HepG2 (cell line): Measurements from ENCODE around the gene PRRT2.

Experiments used
- CTCF ChIP-seq: sonication (generic); formaldehyde crosslinking; IDR thresholded peaks from 2 replicates; pipeline ENCODE4 v1.5.0; 2020; ENCODE audit warnings: mild to moderate bottlenecking, missing genetic modification reagents, moderate library complexity
- FOXK2 ChIP-seq: fragments of 450-650 bp; IDR thresholded peaks from 2 replicates; pipeline ENCODE4 v1.6.1; 2016
- JUND ChIP-seq: sonication (generic); formaldehyde crosslinking; IDR thresholded peaks from 2 replicates; pipeline ENCODE4 v1.8.0; 2022; ENCODE audit warnings: mild to moderate bottlenecking, missing genetic modification reagents
- MAFF ChIP-seq: IDR thresholded peaks from 2 replicates; pipeline ENCODE4 v1.6.1; 2011; ENCODE audit warnings: low read depth, low read length, improper control_type of control experiment
- REST ChIP-seq, 2 experiments: IDR thresholded peaks; 2 replicates each; pipeline ENCODE4 v1.6.1; 2011 to 2012; ENCODE audit warnings: low read length in 2 of 2, borderline replicate concordance in 1 of 2, low read depth in 1 of 2, mild to moderate bottlenecking in 1 of 2, moderate library complexity in 1 of 2
- TAF1 ChIP-seq: sonication (generic); formaldehyde crosslinking; IDR thresholded peaks from 2 replicates; pipeline ENCODE4 v1.4.0; 2020; ENCODE audit warnings: missing genetic modification reagents
- ZNF512 ChIP-seq: sonication (generic); formaldehyde crosslinking; IDR thresholded peaks from 2 replicates; pipeline ENCODE4 v1.4.0; 2020; ENCODE audit warnings: mild to moderate bottlenecking, missing genetic modification reagents

- no peak for TF ChIP-seq JUND (CRISPR knock-in tag)
- TF ChIP-seq ZNF512 (CRISPR knock-in tag): no peak
- no peak for TF ChIP-seq MAFF
- no peak for TF ChIP-seq CTCF (CRISPR knock-in tag)
- no peak for TF ChIP-seq TAF1
- no peak for TF ChIP-seq FOXK2
- no peak for TF ChIP-seq REST (IDR thresholded peaks at IDR 0.05; ENCODE audit: borderline replicate concordance in 1 of 2, low read depth in 1 of 2, low read length in 2 of 2)
Measured at GRCh38 chr16:29839822-29840221, 27.8 kb downstream of the PRRT2 start.
